Peyer's patch (tissue), 4 donors: ENCODE results near the gene WWC1. TPM values are rescaled to one million over a fixed set of nuclear protein-coding genes. Genes with fewer than 3 reads are reported as not detected.

Source experiments
- DNase-seq, 3 donors: peaks; one replicate each; pipeline ENCODE4 v3.0.0-alpha.2; 2017 to 2019
- H3K27ac ChIP-seq, 4 donors: fragments of 200-600 bp; sonication (generic); one replicate each; pipeline ENCODE4 v1.5.1; 2016 to 2019
- H3K27me3 ChIP-seq, 2 donors: fragments of 200-600 bp; sonication (generic); one replicate each; pipeline ENCODE4 v1.5.1; 2019
- H3K36me3 ChIP-seq, 3 donors: fragments of 200-600 bp; sonication (generic); one replicate each; pipeline ENCODE4 v1.5.1; 2016 to 2019
- H3K4me1 ChIP-seq, 4 donors: fragments of 200-600 bp; sonication (generic); one replicate each; pipeline ENCODE4 v1.5.1; 2016 to 2019
- H3K4me3 ChIP-seq, 4 donors: fragments of 200-600 bp; sonication (generic); 1 replicate in 3 of 4; 2 replicates in 1 of 4; pipeline ENCODE4 v1.5.1; 2016 to 2019; ENCODE audit warnings: mild to moderate bottlenecking in 1 of 4
- H3K9me3 ChIP-seq, 4 donors: fragments of 200-600 bp; sonication (generic); one replicate each; pipeline ENCODE4 v1.5.1; 2016 to 2019; ENCODE audit warnings: mild to moderate bottlenecking in 1 of 4
- POLR2A ChIP-seq, 2 donors: fragments of 450-650 bp; IDR thresholded peaks; one replicate each; pipeline ENCODE4 v1.5.1; 2017; ENCODE audit warnings: antibody characterized with exemption in 2 of 2, mild to moderate bottlenecking in 2 of 2, moderate library complexity in 2 of 2
- total RNA-seq, 4 donors: library from RNA; depleted of rRNA; stranded (reverse); fragments of >200 nt; gene quantifications; one replicate each; pipeline ENCODE4 v1.1.0, GENCODE V29; 2016
- TF ChIP-seq, protein P1 (sequence below), 6 experiments: fragments of 450-650 bp in 4 of 6; fragments of 200-600 bp in 2 of 6; sonication (generic) in 1 of 6; IDR thresholded peaks; one replicate each; pipeline ENCODE4 v1.5.1; 2017 to 2019; ENCODE audit warnings: antibody characterized with exemption in 6 of 6, mild to moderate bottlenecking in 3 of 6, moderate library complexity in 1 of 6

The WWC1 gene
- total RNA-seq, 4 donors from 2014 or later = 47.0 to 63.2 (median 52.8) TPM

DNA sequence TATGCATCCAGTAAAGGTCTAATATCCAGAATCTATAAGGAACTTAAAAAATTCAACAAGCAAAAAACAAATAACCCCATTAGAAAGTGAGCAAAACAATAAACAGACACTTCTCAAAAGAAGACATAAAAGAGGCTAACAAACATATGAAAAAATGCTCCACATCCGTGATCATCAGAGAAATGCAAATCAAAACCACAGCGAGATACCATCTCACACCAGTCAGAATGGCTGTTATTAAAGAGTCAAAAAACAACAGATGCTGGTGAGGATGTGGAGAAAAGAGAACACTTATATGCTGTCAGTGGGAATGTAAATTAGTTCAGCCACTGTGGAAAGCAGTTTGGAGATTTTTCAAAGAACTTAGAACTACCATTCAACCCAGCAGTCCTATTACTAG, 86.1 kb downstream of the WWC1 start:
- Histone ChIP-seq H3K36me3 (no peaks in the 10 kb centered on the region), H3K4me1 (no peaks in the 10 kb centered on the region), H3K4me3 (no peak overlapping the region), H3K27ac (no peak overlapping the region), H3K27me3 (no peaks in the 10 kb centered on the region), H3K9me3 (no peaks in the 10 kb centered on the region)
- TF ChIP-seq, protein P1, sequence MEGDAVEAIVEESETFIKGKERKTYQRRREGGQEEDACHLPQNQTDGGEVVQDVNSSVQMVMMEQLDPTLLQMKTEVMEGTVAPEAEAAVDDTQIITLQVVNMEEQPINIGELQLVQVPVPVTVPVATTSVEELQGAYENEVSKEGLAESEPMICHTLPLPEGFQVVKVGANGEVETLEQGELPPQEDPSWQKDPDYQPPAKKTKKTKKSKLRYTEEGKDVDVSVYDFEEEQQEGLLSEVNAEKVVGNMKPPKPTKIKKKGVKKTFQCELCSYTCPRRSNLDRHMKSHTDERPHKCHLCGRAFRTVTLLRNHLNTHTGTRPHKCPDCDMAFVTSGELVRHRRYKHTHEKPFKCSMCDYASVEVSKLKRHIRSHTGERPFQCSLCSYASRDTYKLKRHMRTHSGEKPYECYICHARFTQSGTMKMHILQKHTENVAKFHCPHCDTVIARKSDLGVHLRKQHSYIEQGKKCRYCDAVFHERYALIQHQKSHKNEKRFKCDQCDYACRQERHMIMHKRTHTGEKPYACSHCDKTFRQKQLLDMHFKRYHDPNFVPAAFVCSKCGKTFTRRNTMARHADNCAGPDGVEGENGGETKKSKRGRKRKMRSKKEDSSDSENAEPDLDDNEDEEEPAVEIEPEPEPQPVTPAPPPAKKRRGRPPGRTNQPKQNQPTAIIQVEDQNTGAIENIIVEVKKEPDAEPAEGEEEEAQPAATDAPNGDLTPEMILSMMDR (IDR thresholded peaks at IDR 0.05) = no peak
- no peak for TF ChIP-seq POLR2A (IDR thresholded peaks at IDR 0.05)
- DNase-seq = no peak

DNA sequence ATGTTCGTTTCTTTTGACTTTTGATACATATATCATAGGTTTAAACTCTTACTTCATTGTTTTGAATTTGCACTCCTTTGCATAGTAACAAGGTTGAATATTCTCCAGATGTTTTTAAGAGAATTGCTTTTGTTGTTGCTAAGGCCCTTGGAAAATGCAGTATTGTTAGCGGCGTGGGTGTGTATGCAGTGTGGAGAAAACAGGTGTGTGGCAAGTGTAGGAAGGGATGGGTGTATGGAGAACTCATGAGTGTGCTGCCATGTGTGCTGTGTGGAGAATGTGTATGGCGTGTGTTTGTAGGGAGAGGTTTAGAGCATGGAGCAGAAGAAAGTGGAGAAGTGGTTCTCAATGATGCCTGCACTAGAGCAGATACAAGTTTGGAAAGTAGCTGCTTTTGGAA, 87.3 kb downstream of the WWC1 start:
- Histone ChIP-seq H3K27me3 (no peaks in the 10 kb centered on the region), H3K4me3 (no peak overlapping the region), H3K36me3 (no peaks in the 10 kb centered on the region), H3K9me3 (no peaks in the 10 kb centered on the region), H3K4me1 (no peaks in the 10 kb centered on the region), H3K27ac (no peak overlapping the region)
- DNase-seq = no peak
- no peak for TF ChIP-seq POLR2A (IDR thresholded peaks at IDR 0.05)
- TF ChIP-seq, protein P1 (IDR thresholded peaks at IDR 0.05) = no peak

DNA sequence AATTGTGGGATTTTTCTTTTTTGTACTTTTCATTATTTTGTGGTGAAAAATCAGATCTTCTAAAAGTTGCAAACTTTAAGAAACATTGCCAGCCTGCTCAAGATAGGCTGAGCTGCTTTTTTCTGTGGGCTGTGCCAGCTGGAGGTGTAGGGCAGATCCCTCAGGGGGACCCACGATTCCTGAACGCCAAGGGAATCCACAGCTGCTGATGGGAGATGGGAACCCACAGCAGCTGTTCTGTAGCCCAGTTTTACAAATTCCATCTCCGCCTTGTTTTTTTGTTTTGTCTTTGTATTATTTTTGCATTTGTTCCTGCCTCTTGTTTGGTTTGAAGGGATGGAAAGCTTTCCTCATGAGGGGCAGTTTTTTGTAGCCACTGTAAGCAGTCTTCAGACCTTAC, 91.0 kb downstream of the WWC1 start:
- Histone ChIP-seq H3K36me3 (peaks cover 0 to 6% (median 0%) of the 10 kb centered on the region in 3 donors), H3K4me3 (no peak overlapping the region), H3K27me3 (no peaks in the 10 kb centered on the region), H3K4me1 (no peaks in the 10 kb centered on the region), H3K9me3 (no peaks in the 10 kb centered on the region), H3K27ac (no peak overlapping the region)
- no peak for TF ChIP-seq POLR2A (IDR thresholded peaks at IDR 0.05)
- no peak for DNase-seq

DNA sequence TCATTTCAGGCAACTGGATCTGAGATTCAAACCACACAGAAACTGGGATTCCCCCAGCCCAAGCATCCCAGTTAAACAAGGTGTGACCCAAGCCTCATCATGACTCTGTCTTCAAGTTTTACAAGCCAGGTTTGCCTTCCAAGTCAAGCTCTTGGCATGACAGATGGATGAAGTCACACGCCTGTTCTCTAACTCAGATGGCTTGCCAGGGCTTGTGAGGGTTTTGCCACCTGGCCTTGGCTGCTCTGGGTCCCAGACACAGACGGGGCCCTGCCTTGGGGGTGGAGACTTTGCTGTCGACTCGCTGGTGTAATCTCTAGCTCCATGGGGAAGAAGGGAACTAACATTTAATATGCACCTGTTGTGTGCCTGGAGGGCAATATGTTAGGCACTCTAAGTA, 99.0 kb downstream of the WWC1 start:
- Histone ChIP-seq H3K27me3 (no peaks in the 10 kb centered on the region), H3K36me3 (peaks cover 0 to 5% (median 0%) of the 10 kb centered on the region in 3 donors), H3K9me3 (no peaks in the 10 kb centered on the region), H3K4me3 (no peak overlapping the region), H3K4me1 (no peaks in the 10 kb centered on the region), H3K27ac (no peak overlapping the region)
- no peak for TF ChIP-seq POLR2A (IDR thresholded peaks at IDR 0.05)
- TF ChIP-seq, protein P1 (IDR thresholded peaks at IDR 0.05) = no peak
- no peak for DNase-seq

DNA sequence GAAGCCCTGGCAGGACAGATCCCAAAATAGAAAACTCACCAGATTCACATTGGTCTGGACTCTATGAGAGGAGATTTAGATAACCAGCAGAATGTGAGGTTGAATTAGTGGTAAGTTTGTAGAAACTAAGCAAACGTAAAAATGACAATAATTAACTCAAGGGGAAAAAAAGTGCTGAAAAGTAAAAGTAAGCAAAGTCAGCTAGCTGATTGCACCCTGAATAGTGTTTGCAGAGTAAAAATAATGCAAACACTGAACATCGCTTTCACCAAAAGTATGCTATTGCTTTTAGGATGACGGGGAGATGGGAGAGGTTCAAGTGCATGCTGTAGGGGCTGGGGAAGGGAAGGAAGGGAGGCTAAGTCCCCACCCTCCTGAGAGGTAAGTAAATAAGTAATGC, 102.3 kb downstream of the WWC1 start:
- Histone ChIP-seq H3K9me3 (no peaks in the 10 kb centered on the region), H3K36me3 (peaks cover 0 to 16% (median 0%) of the 10 kb centered on the region in 3 donors), H3K27ac (no peak overlapping the region), H3K4me1 (no peaks in the 10 kb centered on the region), H3K27me3 (no peaks in the 10 kb centered on the region), H3K4me3 (no peak overlapping the region)
- DNase-seq = no peak
- no peak for TF ChIP-seq POLR2A (IDR thresholded peaks at IDR 0.05)
- TF ChIP-seq, protein P1 (IDR thresholded peaks at IDR 0.05) = no peak

DNA sequence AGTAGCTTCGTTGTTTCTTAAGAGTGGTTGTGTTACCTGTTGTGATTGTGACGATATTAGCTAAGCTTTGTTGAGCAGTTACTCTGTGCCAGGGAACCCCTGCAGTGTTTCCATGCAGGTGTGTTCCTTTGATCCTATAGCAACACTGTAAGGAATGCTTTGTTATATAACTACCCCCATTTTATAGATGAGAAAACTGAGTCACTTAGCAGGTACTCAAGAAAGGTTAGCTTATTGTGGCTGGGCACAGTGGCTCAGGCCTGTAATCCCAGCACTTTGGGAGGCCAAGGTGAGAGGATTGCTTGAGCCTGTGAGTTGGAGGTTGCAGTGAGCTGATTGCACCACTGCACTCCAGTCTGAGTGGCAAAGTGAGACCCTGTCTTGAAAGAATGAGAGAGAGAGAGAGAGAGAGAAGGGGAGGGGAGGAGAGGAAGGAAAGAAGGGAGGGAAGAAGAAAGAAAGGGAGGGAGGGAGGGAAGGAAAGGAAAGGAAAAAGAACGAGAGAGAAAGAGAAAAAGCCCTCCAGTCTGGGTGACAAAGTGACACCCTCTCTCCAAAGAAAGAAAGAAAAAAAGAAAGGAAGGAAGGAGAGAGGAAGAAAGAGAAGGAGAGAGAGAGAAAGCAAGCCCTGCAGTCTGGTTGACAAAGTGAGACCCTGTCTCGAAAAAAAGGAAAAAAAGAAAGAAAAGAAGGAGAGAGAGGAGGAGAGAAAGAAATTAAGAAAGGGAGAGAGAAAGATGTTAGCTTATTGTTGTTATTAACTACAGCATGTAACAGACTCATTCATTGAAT, 109.2 kb downstream of the WWC1 start:
- no peak for DNase-seq
- Histone ChIP-seq H3K27ac (no peak overlapping the region), H3K9me3 (no peaks in the 10 kb centered on the region), H3K27me3 (no peaks in the 10 kb centered on the region), H3K4me1 (no peaks in the 10 kb centered on the region), H3K36me3 (peaks cover 0 to 15% (median 0%) of the 10 kb centered on the region in 3 donors), H3K4me3 (no peak overlapping the region)
- no peak for TF ChIP-seq POLR2A (IDR thresholded peaks at IDR 0.05)
- TF ChIP-seq, protein P1 (IDR thresholded peaks at IDR 0.05) = no peak
